GM18519 (cell line): ENCODE data around the gene CDX1.

Experiments used
- ATAC-seq: cut with Tn5 transposase; IDR thresholded peaks from one replicate; pipeline ENCODE4 v1.9.1; 2021; ENCODE audit warnings: mild to moderate bottlenecking, moderate library complexity; ENCODE audit not compliant: unreplicated experiment, low FRiP score

CDX1 gene

DNA sequence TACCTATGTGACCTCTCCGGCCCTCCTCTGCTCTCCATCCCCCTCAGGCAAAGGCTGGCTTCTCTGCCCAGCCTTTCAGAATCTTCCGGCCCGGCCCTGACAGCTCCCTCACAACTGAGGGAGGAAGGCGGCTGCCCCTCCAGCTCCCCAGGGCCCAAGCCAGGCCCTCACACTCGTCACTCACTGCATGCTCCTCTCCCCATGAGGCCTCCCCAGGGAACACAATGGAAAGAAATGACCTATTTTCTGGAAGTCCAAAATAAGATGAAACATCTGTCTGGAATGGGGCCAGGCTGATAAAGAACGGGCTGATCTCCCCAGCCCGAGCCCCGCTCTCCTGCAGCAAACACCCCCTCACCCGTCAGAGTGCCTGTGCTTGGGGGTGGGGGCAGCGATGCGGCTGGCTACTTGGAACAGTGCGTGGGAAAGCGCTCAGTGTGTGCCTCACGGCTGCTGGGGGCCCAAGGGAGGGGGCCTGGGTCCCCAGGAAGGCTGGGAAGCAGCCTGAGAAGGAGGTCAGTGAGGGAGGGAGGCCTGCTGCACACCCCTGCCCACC lies 22.3 kb upstream of the CDX1 start:
- no peak for ATAC-seq

DNA sequence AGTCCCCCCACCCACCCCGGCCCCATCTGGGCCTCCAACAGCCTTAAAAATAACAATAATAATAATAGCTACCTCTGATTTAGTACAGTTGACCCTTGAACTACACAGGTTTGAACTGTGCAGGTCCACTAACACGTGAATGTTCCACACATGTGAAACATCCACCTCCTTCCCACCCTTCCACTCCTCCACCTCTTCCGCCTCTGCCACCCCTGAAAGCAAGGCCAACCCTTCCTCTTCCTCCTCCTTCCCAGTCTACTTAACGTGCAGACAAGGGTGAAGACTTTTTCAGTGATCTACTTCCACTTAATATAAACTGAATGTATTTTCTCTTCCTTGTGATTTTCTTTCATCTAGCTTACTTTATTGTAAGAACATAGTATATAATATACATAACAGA lies 21.7 kb upstream of the CDX1 start:
- no peak for ATAC-seq

DNA sequence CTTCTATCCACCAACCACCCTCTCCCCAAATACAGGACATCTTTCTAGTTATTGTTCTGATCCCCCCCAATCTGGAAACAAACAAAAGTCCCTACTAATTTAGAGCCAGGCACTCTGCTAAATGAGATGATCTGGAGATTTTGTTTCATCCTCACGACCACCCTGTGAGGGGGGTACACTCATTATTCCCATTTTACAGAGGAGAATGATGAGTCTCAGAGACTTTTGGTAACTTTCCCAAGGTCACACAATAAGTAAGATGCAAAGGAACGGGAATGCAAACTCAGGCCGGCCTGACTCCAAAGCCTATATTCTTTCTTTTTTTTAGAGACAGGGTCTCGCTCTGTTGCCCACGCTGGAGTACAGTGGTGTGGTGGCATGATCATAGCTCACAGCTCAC lies 20.3 kb upstream of the CDX1 start:
- ATAC-seq, result no peak

DNA sequence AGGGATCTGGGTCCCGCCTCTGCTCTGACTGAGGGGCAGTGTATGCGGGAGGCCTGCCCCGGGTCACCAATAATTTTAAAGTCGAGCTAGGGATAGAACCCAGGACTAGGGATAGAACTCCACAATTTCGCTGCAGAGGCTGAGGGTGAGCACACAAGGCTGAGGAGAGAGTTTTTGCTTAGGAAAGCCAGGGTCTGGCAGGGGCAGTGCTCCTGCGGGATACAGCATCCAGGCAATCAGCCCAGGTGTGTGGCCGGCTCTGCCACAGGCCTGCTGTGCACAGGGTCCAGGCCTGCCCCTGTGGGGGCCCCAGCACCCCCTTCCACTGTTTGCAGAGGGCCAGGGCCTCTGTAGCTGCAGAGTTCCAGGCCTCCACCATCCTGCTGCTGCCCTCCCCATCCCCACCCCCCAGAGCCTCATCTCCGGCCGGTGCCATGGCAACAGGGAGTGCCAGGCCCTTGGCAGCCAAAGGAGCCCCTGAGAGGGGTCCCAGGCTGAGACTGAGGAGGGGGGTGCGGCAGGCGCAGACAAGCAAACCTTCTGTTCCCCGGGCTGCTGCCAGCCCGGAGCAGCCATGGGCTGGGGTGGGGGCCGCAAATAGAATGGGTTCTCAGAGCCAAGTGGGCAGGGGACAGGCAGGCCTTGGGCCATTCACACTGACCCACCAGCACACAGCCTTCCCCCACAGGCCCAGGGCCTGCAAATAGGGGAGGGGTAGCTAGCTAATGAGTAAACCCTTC lies 19.5 kb upstream of the CDX1 start:
- no peak for ATAC-seq

DNA sequence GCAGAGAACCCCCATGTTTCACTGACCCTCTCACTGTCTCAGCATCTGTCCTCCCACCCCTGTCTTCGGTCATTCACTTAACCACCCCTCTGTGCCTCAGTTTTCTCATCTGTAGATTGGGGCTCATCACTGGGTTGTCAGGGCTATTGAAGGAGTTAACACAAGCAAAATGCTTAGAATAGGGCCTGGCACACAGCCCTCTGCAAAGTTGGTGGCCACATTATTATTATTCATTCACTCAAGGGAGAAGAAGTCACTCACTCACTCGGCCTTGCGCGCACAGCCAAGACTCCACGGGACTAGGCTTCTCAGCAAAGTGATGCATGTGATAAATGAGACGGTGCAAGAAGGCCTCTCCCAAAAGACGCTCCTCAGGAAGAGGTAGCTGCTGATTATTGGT lies 18.9 kb upstream of the CDX1 start:
- no peak for ATAC-seq

DNA sequence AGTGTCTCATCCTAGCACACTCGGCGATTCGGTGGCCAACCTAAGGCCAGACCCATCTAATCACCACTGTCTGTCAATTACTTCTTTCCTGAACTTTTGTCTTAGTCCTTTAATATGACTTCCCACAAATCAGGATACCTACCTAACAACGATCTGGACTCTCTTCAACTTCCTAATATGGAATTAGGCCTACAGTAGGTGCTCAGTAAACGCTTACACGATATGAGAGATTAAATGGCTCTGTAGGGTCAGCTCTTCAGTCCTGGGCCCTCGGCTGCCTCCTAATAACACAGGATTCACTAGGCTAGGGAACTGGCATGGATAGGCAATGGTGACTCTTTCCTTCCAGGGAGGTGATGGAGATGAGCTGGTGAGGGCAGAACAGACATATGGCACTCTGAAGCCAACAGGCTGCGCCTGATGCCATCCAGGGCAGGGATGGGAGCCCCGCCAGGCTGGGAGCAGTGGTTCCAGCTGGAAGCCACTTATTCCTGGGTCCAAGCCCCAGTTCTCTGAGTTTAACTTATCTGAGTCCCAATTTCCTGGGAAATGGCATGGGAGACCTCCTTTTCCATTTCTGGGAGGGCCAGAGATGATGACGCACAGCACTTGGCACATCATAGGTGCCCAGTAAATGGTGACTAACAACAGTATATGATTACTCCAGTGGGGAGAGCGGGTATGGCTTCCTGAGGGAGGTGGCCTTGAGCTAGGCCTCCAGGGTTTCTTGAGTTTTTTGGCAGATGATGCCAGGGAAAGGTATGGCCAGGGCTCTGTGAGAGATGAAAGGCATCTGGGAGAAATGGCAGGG lies 18.3 kb upstream of the CDX1 start:
- no peak for ATAC-seq

DNA sequence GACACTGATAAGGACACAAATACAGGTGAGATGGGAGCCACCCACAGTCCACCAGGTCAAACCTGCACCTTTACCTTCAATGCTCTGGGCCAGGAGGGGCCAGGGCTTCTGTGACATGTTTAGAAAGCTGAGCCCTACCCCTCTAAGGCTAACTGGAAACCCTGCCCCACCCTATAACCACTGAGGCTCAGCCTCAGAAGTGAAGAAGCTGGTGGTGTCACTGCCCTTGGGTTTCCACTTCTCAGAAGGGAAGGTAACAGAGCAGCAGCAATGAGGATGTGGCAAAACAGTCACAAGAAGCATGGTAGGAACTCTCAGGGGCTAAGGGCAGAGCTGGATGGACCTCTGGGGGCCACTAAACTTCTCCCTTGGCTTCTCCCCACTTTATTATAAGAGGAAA lies 17.0 kb upstream of the CDX1 start:
- no peak for ATAC-seq

DNA sequence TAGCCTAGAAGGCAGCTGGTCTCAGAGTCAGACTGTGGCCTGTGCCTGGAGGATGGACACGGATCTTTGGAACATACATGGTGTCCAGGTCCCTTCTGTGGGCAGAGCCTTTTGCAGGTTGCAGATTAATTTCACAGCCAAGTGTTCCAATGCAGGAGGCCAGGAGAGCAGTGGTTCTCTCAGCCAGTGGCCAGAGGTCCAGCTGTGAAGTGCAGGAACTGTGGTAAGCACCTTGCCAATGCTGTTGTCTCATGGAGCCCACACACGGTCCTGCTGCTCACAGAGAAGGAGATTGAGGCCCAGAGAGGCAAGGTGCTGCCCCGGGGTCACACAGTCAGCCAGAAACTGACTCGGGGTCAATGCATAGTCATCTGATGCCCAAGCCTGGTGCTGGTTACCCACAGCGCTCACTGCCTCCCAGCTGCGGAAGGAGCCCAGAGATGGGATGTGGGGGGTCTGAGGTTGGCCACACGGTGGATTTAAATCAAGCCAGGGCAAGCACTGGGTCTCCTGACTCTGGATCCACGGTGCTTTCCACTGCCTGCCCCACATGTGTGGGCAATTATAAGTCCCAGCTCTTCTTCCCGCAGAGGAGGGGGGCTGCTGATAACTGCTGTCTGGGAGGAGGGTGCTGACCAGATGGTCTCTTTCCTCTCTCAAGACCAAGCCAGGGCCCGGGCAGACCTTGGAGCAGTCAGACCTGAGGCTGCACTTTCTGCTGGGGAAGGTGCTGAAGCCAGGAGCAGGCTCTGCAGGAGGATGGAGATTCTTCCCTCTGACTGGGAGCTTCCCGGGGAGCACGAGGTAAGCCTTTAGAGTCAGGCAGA lies 13.7 kb upstream of the CDX1 start:
- no peak for ATAC-seq

DNA sequence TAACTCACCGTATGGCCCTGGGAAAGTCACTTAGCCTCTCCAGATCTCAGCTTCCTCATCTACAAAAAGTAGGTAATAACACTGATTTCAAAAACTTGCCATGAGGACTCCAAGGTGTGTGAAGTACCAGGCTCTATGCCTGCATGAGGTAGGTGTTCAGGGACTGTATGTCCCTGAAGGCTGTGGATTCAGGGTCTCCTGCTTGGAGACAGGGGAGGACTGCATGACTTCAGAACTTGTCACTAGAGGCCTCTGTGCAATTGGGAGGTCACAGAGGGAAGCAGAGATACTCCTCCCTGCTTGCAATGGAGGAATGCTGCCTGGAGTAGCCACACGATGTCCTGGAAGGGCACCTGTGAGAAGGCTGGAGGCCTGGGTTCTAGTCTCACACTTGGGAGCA lies 13.1 kb upstream of the CDX1 start:
- ATAC-seq, result no peak

DNA sequence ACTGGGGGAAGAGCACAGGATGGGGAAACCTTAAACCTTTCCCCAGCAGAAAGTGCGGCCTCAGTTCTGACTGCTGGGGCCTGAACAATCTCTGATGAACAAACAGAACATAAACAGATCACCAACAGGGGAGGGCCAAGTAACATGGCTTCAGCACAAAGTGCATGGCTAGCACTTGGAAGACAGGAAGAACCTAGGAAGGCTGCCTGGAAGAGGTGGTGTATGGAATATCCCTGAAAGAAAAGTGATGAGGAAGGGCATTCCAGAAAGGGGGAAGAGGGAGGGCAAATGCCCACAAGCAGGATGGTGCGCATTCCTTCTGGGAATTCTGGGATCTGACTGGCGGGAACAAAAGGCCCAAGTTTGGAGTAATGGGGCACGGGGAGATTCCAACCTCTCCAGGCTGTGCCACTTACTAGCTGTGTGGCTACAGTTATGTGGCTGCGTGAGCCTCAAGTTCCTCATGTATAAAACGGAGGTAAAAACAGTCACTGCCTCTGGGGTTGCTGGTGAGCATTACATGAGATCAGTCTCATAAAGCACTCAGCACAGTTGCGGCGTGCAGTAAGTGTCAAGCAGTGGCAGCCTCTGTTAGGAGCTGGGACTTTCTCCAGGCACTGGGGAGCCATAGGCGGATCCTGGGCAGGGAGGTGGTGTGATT lies 12.5 kb upstream of the CDX1 start:
- ATAC-seq, result no peak

DNA sequence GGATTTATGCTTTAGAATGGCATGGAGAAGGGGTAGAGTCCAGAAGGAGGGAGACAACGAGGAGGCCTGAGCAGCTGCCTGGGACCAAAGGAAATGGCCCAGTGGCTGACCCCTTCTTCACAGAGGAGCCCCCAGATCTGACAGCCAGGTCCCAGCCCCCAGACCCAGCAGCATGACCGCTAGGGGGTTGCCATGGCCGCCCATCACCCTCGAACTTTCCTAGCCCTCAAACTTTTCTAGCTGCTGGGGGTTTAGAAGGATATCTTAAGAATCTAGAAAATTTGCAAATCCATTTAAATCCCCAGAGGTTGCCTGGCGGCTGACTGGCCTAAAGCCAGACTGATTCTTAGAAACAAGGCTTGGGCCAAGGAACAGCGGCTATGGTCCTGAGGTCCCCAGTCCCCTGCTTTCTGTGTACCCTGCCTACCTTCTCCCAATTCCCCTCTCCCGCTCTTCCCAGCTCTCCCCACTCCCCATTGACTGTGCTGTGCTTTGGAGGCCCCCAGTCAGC lies 11.9 kb upstream of the CDX1 start:
- no peak for ATAC-seq

DNA sequence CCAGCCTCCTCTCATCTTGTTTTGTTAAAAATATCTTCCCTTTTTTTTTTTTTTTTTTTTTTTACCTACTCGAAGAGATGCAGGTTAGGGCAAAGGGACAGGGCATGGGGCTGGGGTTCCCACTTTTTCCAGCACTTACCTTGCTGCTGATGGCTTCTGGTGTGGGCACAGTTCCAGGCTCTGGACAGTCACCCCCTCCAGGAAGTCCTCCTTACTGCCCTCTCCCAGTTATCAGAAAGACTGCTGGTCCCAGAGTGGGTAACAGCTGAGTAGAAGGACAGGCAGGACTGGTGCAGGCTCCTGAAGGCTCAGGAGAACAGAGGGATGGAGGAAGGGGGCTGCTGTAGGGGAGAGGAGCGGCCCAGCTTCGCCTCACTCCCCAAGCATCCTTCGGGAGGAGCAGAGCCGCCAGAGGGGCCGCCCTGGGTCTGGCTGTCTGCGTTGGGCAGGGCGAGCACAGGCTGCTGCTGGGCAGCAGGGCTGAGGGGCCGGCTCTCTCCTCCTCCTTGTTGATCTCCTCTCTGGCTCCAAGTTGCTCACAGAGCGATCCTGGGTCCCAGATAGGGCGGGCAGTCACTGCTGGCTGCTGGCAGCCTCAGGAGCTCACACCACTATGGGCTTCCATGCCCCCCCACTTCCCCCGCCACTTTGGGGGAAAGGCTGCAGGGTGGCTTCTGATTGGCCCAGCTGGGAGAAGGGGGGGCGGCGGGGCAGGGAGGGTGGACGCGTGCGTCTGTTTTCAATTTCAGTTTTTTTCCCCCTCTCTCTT lies 11.1 kb upstream of the CDX1 start, which contains the start of gene PDGFRB:
Gene PDGFRB, minus strand, starts transcription at position 588 of the 769 bp plus-strand sequence. CDS start 18,798 bp downstream, outside the sequence.
- no peak for ATAC-seq

DNA sequence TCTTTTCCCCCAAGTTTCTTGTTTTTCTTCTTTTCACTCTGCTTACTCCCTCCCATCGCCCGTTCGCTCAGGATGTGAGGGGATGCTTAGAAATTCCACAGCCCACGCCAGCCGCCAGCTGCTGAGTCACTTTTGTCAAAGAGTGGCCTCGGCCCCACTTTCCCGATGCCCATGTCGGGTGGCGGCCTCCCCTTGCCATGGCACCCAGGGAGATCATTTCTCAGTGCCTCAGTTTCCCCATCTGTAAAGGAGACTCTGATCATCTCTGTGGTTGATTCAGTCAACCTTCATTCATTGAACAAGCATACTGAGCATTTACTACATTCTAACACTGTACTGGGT lies 10.6 kb upstream of the CDX1 start:
- ATAC-seq, result no peak

DNA sequence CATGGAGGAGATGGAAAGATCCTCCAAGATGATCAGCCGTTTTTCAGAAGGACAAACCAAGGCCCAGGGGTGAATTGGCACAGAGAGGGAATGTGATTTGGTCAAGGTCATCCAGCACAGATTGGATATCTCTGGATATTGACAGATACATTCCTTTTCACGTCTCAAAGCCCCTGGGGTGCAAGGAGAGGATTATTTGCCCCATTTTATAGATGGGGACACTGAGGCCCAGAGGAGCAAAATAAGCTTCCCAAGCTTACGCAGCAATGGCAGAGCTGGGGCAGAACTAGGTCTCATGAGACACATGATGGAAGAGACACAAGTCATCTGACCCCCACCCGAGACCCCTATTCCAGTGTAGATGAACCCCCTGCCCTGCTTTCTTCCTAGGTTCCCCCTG lies 10.0 kb upstream of the CDX1 start:
- no peak for ATAC-seq

DNA sequence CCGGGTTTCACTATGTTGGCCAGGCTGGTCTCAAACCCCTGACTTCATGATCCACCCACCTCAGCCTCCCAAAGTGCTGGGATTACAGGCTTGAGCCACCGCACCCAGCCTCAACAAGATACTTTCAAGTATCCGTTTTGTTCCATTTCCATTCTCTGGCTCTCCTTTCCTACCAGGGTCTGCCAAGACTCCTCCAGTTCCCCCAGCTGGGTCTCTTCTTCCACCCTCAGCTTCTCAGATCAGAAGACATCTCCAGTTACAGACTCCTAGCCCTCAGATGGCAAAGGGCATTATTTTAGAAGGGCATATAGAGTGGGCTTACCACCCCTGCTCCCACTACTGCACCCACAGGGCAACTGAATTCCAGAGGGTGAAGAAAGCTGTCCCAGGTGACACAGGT lies 9.4 kb upstream of the CDX1 start:
- ATAC-seq, result no peak

DNA sequence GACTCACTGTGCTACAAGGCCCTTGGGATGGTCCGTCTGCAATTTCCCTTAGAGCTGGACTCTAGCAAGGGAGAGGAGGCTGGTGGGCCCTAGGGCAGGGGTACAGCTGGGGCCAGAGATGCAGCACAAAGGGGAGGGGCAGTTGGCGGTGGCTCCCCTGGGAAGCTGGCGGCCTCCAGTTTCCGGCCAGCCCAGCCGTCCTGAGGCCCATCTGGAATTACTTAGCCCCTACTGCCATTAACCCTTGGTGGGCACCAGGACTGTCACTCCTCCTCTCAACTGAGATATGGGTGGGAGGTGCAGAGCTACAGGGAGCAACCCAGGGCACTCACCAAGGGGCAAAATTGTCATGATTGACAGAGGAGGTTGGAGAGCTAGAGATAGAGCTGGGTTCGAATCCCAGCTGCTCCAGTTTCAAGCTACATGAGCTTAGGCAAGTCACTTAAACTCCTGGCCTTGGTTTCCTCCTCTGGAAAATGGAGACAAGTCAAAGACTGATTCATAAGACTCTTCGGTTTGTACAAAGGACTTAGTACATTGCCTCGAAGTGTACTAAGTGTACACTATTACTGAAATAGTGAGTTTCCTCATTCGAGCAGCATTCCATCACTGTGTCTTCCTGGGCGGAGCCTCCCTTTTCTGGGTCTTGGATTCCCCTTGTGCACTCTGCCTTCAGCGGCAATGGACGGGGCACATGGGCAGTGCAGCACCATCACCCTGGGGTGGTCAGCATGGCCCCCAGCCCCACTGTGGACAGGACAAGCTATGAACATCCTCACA lies 8.2 kb upstream of the CDX1 start:
- no peak for ATAC-seq

DNA sequence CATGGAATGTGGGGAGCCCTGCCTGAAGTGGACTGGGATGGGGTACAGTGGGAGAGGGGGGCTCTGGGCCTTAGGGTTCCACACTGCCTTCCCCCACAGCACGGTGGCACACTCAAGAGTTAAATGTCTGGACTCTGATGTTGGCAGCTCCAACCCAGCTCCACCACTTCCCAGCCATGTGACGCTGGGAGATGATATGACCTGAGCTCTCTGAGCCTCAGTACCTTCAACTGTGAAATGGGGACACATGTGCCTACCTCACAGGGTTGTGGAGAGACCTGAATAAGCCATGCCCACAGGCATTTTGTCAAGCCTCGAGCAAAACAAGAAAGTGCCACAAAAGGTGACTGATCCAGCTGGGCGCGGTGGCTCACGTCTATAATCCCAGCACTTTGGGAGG lies 7.5 kb upstream of the CDX1 start:
- ATAC-seq, result no peak

DNA sequence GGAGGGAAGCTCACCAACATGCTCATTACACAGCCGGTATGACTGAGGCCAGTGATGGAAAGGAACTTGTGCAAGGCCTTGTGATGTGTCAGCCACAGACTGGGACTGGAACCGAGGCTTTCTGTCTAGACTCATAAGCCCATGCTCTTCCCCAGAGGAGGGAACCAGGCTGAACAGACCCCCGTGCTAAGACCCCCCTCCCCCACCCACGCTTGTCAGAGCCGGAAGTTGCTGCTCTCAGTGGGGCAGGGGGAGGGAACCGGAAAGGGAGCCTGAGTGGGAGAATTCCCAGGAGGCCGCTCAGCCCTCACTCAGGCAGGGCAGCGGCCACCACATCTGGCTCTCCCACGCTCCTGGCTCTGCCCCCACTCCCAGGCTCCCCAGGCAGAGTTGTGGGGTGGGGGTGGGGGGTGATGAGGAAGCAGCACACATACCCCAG lies 6.8 kb upstream of the CDX1 start:
- ATAC-seq, result no peak
